Right lobe of liver (tissue), 6 donors: Measurements from ENCODE around the gene MRPL39. TPM values are rescaled to one million over a fixed set of nuclear protein-coding genes. Genes with fewer than 3 reads are reported as not detected.
"Not testable (repeated sequence)": the region's sequence is repeated elsewhere in the genome, so short reads cannot be mapped to it uniquely, and the experiment has no call there.

Experiments used
- ATAC-seq, 4 donors: fragments of 200-7000 bp; cut with Tn5 transposase; one replicate each; pipeline ENCODE4 v1.9.1; 2020; ENCODE audit warnings: mild to moderate bottlenecking in 4 of 4, moderate library complexity in 4 of 4
- DNase-seq, 3 donors: peaks; one replicate each; pipeline ENCODE4 v3.0.0-alpha.2; 2020
- H3K27ac ChIP-seq, 3 donors: fragments of 200-600 bp; one replicate each; pipeline ENCODE4 v1.8.0; 2022
- H3K27me3 ChIP-seq, 2 donors: fragments of 200-600 bp; one replicate each; pipeline ENCODE4 v1.8.0; 2022
- H3K36me3 ChIP-seq, 4 donors: fragments of 200-600 bp; sonication (generic) in 1 of 4; one replicate each; pipeline versions ENCODE4 v1.5.1 to v1.8.0; 2017 to 2022; ENCODE audit warnings: control low read depth in 1 of 4
- H3K4me1 ChIP-seq, 4 donors: fragments of 200-600 bp; sonication (generic) in 1 of 4; one replicate each; pipeline versions ENCODE4 v1.5.1 to v1.8.0; 2017 to 2022; ENCODE audit warnings: control low read depth in 1 of 4
- H3K4me3 ChIP-seq, 3 donors: fragments of 200-600 bp; one replicate each; pipeline ENCODE4 v1.8.0; 2022
- H3K9me3 ChIP-seq, 4 donors: fragments of 200-600 bp; sonication (generic) in 1 of 4; one replicate each; pipeline versions ENCODE4 v1.5.1 to v1.8.0; 2017 to 2022; ENCODE audit warnings: control low read depth in 1 of 4
- POLR2A ChIP-seq: fragments of 450-650 bp; IDR thresholded peaks from one replicate; pipeline ENCODE4 v1.6.1; 2017; ENCODE audit warnings: antibody characterized with exemption, mild to moderate bottlenecking
- WGBS: methylation state at CpG from one replicate; pipeline ENCODE4 v1.1.6; 2018; ENCODE audit warnings: low coverage, low lambda C conversion rate; ENCODE audit not compliant: insufficient coverage; ENCODE audit errors: missing lambda C conversion rate; 5-methylcytosine and 5-hydroxymethylcytosine counted together
- intact Hi-C, 2 donors: fragments of 100-400 bp; cut with DNase I; formaldehyde crosslinking; loops; one replicate each; pipeline versions ENCODE4 v1.11.2 to v1.14.1; 2022
- total RNA-seq, 6 experiments: library from RNA; depleted of rRNA in 2 of 6; stranded (reverse); fragments of >200 nt in 2 of 6; fragmentation: NEBNext Ultra II Directional in 3 of 6; extraction: Animal tissue kit (Norgen Biotek cat#: 25700) in 3 of 6; gene quantifications; one replicate each; pipeline versions ENCODE4 v1.1.0 to v1.2.4, GENCODE V29; 2016 to 2023
- TF ChIP-seq, protein P1 (sequence below), 4 donors: fragments of 200-600 bp in 3 of 4; fragments of 450-650 bp in 1 of 4; IDR thresholded peaks; one replicate each; pipeline versions ENCODE4 v1.5.1 to v1.8.0; 2016 to 2022; ENCODE audit warnings: antibody characterized with exemption in 4 of 4, mild to moderate bottlenecking in 2 of 4
- donor health status: DM: no; HTN: yes; CAD: no.
- donor health status: DM: no; HTN: no; CAD: no.
- donor health status: DM: no; HTN: no; CAD: no.
- donor health status: DM: no; HTN: yes; CAD: no.
- donor health status: DM: no; HTN: yes; CAD: no.

Gene MRPL39
- total RNA-seq, 6 experiments from 2014 or later: 18.4 to 23.8 (median 19.5) TPM

DNA sequence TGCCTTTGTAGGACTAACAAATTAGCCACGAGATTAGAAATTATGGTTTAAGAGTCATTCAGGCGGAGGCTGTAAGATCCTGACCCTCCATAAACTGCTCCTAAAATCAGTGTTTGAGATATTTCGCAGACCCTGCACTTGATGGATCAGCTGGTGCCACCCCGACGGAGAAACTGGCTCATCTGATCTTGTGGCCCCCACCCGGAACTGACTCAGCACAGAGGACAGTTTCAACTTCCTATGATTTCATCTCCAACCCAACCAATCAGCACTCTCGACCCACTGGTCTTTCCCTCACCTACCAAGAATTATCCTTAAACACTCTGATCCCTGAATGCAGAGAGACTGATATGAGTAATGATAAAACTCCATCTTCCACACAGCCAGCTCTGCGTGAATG is 28.0 kb upstream of the MRPL39 start:
- Histone ChIP-seq H3K27me3 (no peaks in the 10 kb centered on the region), H3K36me3 (no peaks in the 10 kb centered on the region), H3K9me3 (no peaks in the 10 kb centered on the region), H3K27ac (no peak overlapping the region), H3K4me3 (no peak overlapping the region), H3K4me1 (peaks cover 0 to 18% (median 0%) of the 10 kb centered on the region in 4 donors)
- intact Hi-C loops: no loop called here
- TF ChIP-seq POLR2A: no peak
- TF ChIP-seq, protein P1, sequence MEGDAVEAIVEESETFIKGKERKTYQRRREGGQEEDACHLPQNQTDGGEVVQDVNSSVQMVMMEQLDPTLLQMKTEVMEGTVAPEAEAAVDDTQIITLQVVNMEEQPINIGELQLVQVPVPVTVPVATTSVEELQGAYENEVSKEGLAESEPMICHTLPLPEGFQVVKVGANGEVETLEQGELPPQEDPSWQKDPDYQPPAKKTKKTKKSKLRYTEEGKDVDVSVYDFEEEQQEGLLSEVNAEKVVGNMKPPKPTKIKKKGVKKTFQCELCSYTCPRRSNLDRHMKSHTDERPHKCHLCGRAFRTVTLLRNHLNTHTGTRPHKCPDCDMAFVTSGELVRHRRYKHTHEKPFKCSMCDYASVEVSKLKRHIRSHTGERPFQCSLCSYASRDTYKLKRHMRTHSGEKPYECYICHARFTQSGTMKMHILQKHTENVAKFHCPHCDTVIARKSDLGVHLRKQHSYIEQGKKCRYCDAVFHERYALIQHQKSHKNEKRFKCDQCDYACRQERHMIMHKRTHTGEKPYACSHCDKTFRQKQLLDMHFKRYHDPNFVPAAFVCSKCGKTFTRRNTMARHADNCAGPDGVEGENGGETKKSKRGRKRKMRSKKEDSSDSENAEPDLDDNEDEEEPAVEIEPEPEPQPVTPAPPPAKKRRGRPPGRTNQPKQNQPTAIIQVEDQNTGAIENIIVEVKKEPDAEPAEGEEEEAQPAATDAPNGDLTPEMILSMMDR (IDR thresholded peaks at IDR 0.05): no peak
- ATAC-seq (no peak), DNase-seq (no peak)
- WGBS: 66% methylated on average over 6 of the region's 8 CpGs

DNA sequence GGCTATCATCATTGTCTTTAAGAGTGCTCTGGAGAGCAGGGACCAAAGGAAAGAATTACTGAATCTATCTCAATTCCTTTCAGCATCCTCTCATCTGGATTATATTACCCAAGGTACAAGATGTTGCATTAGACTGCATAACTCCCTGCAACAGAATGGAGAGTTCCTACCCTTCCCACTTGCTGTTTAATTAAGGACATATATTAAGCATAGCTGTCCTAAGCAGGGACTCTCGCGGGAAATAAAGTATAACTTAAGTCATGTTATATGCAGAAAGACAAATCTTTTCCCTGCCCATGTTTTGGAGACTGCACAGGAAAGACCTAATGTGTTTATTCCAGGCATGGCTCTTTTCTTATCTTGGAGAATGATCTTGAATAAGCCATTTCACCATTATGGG is 25.0 kb upstream of the MRPL39 start:
- Histone ChIP-seq H3K4me3 (no peak overlapping the region), H3K27ac (no peak overlapping the region), H3K9me3 (no peaks in the 10 kb centered on the region), H3K27me3 (no peaks in the 10 kb centered on the region), H3K4me1 (no peaks in the 10 kb centered on the region), H3K36me3 (no peaks in the 10 kb centered on the region)
- WGBS: 93% methylated on average over 2 of the region's 2 CpGs
- ATAC-seq (no peak), DNase-seq (no peak)
- intact Hi-C loops: no loop called here
- TF ChIP-seq, protein P1 (IDR thresholded peaks at IDR 0.05): no peak
- no peak for TF ChIP-seq POLR2A

DNA sequence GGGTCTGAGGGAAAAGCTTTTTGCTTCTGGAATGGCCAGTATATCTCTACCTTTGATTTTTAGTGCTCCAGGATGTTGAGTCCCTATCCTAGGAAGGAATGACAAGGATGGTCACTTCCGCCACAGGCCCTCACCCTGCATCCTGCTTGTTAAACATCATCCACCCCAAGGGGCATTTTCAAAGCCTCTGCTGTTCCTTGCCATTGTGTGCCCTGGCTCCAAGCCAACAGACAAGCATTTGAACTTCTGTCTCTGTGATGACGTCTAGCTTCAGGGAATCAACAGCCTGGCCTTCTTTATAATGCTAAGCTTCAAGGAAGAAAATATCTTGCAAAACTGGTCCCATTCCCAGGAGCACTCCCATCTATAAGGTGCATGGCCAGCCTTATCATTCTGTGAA is 19.5 kb upstream of the MRPL39 start:
- DNase-seq: peak in 2 of 3 donors; percentile 49
- intact Hi-C loops: no loop called here
- H3K9me3 ChIP-seq: no peaks in the 10 kb centered on the region
- H3K36me3 ChIP-seq: no peaks in the 10 kb centered on the region
- peak; percentile 41 to 81 (median 62) for ATAC-seq
- H3K4me1 ChIP-seq: no peaks in the 10 kb centered on the region
- H3K4me3 ChIP-seq: no peak overlapping the region
- WGBS: 50% methylated on average over 2 of the region's 2 CpGs
- no peak for TF ChIP-seq POLR2A
- TF ChIP-seq, protein P1 (IDR thresholded peaks at IDR 0.05): no peak
- no peak overlapping the region for H3K27ac ChIP-seq
- H3K27me3 ChIP-seq: no peaks in the 10 kb centered on the region

DNA sequence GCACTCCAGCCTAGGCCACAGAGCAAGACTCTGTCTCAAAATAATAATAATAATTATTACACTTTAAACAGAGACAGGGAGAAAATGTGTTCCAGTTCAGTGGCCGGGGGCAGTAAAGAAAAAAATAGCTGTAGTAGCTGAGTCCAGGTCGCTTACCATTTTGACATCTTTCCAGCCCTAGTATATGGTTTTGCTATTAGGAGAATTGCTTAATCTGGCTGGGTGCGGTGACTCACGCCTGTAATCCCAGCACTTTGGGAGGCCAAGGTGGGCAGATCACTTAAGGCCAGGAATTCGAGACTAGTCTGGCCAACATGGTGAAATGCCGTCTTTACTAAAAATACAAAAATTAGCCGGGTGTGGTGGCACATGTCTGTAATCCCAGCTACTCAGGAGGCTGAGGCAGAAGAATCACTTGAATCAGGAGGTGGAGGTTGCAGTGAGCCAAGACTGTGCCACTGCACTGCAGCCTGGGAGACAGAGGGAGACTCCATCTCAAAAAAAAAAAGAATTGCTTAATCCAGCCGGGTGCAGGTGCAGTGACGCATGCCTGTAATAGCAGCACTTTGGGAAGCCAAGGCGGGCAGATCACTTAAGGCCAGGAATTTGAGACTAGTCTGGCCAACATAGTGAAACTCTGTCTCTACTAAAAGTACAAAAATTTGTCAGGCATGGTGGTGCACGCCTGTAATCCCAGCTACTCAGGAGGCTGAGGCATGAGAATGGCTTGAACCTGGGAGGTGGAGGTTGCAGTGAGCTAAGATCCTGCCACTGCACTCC is 18.7 kb upstream of the MRPL39 start:
- ATAC-seq, H3K9me3 ChIP-seq, intact Hi-C loops, H3K36me3 ChIP-seq, H3K27me3 ChIP-seq, H3K4me3 ChIP-seq, DNase-seq, H3K27ac ChIP-seq, H3K4me1 ChIP-seq: not testable (repeated sequence)
- 89% methylated on average over 11 of the region's 11 CpGs for WGBS

DNA sequence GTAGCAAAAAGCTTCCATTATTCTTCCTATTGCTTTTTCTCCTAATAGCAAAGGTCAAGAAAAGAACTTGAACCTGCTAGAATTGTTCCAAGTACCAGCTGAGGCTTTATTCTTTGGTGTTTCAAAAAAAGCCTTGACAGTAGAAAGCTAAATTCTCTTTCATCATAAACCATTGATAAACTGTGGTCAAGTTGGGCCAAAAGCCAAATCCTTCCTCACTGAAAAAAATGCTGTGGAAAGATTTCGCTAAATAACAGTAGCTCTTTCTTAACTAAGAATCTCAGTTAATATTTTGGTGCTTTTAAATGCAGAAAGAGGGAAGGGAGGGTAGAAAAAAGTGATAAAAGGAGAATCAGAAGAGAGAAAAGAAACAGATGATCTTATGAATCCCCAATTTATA is 17.8 kb upstream of the MRPL39 start:
- no peaks in the 10 kb centered on the region for H3K27me3 ChIP-seq
- no peaks in the 10 kb centered on the region for H3K4me1 ChIP-seq
- no peak overlapping the region for H3K27ac ChIP-seq
- no peak overlapping the region for H3K4me3 ChIP-seq
- DNase-seq (no peak), ATAC-seq (no peak)
- H3K9me3 ChIP-seq: no peaks in the 10 kb centered on the region
- WGBS: 69% methylated on average over 1 of the region's 1 CpG
- H3K36me3 ChIP-seq: no peaks in the 10 kb centered on the region
- intact Hi-C loops: no loop called here
- TF ChIP-seq POLR2A: no peak
